ENCODE measurements around the gene FAM3C.

The FAM3C gene

GRCh38 chr7:121313793-121314676 is 82.1 kb downstream of the FAM3C start:
- no peak for DNase-seq (ENCODE audit: extremely low read depth, low read depth)
- no peak overlapping the region for H3K4me3 ChIP-seq (replicated peaks; ENCODE audit: low read depth, low read length)
- no peak for TF ChIP-seq CTCF (IDR thresholded peaks at IDR 0.05; ENCODE audit: low read depth, low read length, missing control alignments)

GRCh38 chr7:121313220-121313792 is 82.8 kb downstream of the FAM3C start:
- no peak for DNase-seq (ENCODE audit: extremely low read depth, low read depth)
- H3K4me3 ChIP-seq (replicated peaks; ENCODE audit: low read depth, low read length) = no peak overlapping the region
- TF ChIP-seq CTCF (IDR thresholded peaks at IDR 0.05; ENCODE audit: low read depth, low read length, missing control alignments) = no peak

DNA sequence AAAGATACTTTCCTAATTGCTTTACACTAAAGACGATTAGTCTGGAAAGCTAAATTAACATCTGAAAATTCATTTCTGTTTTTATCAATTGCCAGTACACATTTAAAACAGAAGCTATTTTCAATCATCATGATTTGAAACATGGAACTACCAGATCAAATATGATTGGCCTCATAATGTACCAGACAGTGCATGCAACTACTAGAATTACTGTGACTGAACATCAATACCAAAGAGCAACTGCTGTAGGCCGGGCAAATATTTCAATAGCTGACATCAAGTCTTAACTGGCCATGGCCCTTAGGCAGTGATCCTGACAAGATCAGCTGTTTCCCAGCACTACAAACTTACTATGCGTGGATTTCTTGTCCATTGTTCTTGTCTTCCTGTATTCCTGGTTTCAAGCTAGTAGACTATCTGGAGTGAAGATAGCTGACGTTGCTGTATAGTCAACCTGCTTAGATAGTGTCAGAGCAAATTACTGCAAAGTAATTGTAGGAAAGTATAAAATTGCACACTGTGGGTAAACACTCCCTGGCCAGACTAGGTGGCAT is 89.0 kb downstream of the FAM3C start:
- no peak overlapping the region for H3K4me3 ChIP-seq (replicated peaks; ENCODE audit: low read depth, low read length)
- DNase-seq (ENCODE audit: extremely low read depth, low read depth) = no peak
- TF ChIP-seq CTCF (IDR thresholded peaks at IDR 0.05; ENCODE audit: low read depth, low read length, missing control alignments) = no peak

DNA sequence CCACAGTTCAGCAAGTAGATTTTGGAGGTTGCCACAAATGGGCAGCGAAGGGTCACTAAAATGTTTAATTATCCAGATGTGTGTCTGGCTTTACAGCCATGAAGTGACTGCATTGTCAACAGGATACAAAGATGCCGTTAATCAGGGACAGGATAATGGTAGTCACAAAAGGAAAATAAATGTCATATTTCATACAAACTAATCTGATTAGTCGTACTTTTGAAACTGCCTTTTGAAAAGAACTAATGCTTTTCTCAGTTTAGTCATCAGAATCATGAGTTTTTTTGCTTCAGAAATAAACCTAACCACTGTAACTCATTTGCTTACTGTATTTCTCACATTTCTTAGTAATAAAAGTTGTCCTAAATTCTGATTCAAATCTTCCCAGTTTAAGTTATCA is 89.5 kb downstream of the FAM3C start:
- H3K4me3 ChIP-seq (replicated peaks; ENCODE audit: low read depth, low read length) = no peak overlapping the region
- DNase-seq (ENCODE audit: extremely low read depth, low read depth) = no peak
- TF ChIP-seq CTCF (IDR thresholded peaks at IDR 0.05; ENCODE audit: low read depth, low read length, missing control alignments) = no peak

DNA sequence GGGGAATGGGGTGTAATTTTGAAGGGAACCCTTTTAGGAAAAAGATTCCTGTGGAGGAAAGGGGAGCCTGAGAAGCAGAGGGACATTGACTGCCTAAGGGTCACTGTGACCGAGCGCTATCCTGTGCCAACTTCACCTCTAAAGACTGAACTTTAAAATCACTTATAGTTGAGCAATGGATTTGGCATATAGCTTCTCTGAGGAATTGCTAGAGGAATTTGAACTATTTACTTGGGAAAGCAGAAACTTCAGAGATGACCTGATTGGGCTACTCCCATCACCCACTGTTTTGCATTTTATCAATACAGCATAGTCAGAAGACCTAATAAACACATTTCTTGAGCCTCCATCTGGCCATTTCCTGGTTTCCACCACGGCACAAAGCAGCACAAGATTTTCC is 91.0 kb downstream of the FAM3C start:
- no peak overlapping the region for H3K4me3 ChIP-seq (replicated peaks; ENCODE audit: low read depth, low read length)
- DNase-seq (ENCODE audit: extremely low read depth, low read depth) = no peak
- TF ChIP-seq CTCF (IDR thresholded peaks at IDR 0.05; ENCODE audit: low read depth, low read length, missing control alignments) = no peak

DNA sequence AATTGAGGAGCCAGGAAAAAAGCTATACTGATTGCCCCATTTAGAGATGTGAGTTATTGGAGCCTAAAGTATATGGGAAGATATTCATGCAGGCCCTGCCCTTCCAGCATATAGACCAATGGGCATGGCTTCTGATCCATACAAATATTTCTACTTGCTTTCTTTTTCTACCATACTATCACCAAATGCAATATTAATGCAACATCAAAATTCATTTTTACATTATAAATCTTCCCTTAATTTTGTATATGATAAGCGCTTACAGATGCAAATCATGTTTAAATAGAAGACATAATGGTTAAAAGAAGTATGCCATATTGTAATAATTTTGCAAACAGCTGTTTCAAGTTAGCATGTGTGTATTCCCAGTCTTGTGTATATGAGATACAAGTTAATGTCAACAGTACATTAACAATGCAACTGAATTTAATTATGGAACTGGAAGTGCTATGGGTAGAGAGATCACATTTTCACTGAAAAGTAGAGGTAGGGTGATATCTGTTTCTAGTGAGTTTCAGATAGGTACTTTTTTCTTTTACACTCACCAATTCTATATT is 91.9 kb downstream of the FAM3C start:
- H3K4me3 ChIP-seq (replicated peaks; ENCODE audit: low read depth, low read length) = no peak overlapping the region
- DNase-seq (ENCODE audit: extremely low read depth, low read depth) = peak; percentile 20
- TF ChIP-seq CTCF (IDR thresholded peaks at IDR 0.05; ENCODE audit: low read depth, low read length, missing control alignments) = no peak

All from HFF-Myc (cell line).